Left renal pelvis (tissue), 4 donors: Measurements from ENCODE around the gene GJB1. TPM values are rescaled to one million over a fixed set of nuclear protein-coding genes. Genes with fewer than 3 reads are reported as not detected.
"Not testable (repeated sequence)": the region's sequence is repeated elsewhere in the genome, so short reads cannot be mapped to it uniquely, and the experiment has no call there.

Experiments
- DNase-seq, 4 donors: peaks; one replicate each; pipeline ENCODE4 v3.0.0-alpha.2; 2013; ENCODE audit warnings: low read depth in 4 of 4, low spot score in 3 of 4
- polyA plus RNA-seq, 4 donors: library from polyadenylated mRNA; unstranded; fragments of 120-200 nt; gene quantifications; one replicate each; pipeline ENCODE4 v1.2.1, GENCODE V29; 2013; ENCODE audit not compliant: insufficient read length in 4 of 4

The GJB1 gene
- 10 to 100 TPM in 3 of 4 donors, under 1 TPM in 1; 0.96 to 47.7 (median 37.3) TPM for polyA plus RNA-seq

- no peak for DNase-seq
Observed at GRCh38 chrX:71222929-71223328, at the start of gene GJB1. TSS of gene GJB1 (plus strand) at chrX:71223224. CDS start at chrX:71223708, 484 bp downstream.

- no peak for DNase-seq
Observed at GRCh38 chrX:71173440-71173839, 49.6 kb upstream of the GJB1 start.

- DNase-seq = no peak
Observed at GRCh38 chrX:71174795-71175194, 48.2 kb upstream of the GJB1 start.

GRCh38 chrX:71175531-71175930 is 47.5 kb upstream of the GJB1 start:
- DNase-seq = no peak

- no peak for DNase-seq
Observed at GRCh38 chrX:71177327-71177726, 45.7 kb upstream of the GJB1 start.

- DNase-seq = peak in 1 of 4 donors; percentile 40
Observed at GRCh38 chrX:71178908-71179307, 44.1 kb upstream of the GJB1 start.

- not testable (repeated sequence) for DNase-seq
Observed at GRCh38 chrX:71180579-71181265, 42.3 kb upstream of the GJB1 start.

GRCh38 chrX:71181558-71181909 is 41.5 kb upstream of the GJB1 start:
- no peak for DNase-seq

GRCh38 chrX:71181910-71182799 is 40.9 kb upstream of the GJB1 start:
- DNase-seq = peak; percentile 76 to 88 (median 84)

- DNase-seq = no peak
Observed at GRCh38 chrX:71182871-71183270, 40.2 kb upstream of the GJB1 start.

GRCh38 chrX:71183341-71183740 is 39.7 kb upstream of the GJB1 start:
- DNase-seq = no peak

- no peak for DNase-seq
Observed at GRCh38 chrX:71184092-71184491, 38.9 kb upstream of the GJB1 start.

- DNase-seq = no peak
Observed at GRCh38 chrX:71184803-71185495, 38.1 kb upstream of the GJB1 start.

- DNase-seq = no peak
Observed at GRCh38 chrX:71191248-71191647, 31.8 kb upstream of the GJB1 start.

GRCh38 chrX:71195964-71196649 is 26.9 kb upstream of the GJB1 start:
- no peak for DNase-seq

GRCh38 chrX:71198066-71198465 is 25.0 kb upstream of the GJB1 start:
- no peak for DNase-seq

GRCh38 chrX:71199252-71200008 is 23.6 kb upstream of the GJB1 start:
- no peak for DNase-seq

- DNase-seq = no peak
Observed at GRCh38 chrX:71210816-71211215, 12.2 kb upstream of the GJB1 start.

- DNase-seq = no peak
Observed at GRCh38 chrX:71212536-71212935, 10.5 kb upstream of the GJB1 start.

GRCh38 chrX:71214152-71214551 is 8.9 kb upstream of the GJB1 start:
- DNase-seq = no peak
